Tibial artery (tissue), 4 donors: ENCODE results near the gene FUT2.
A peak's percentile ranks its signal among the peaks of the same experiment; 100 is the strongest.
"Not testable (repeated sequence)": the region's sequence is repeated elsewhere in the genome, so short reads cannot be mapped to it uniquely, and the experiment has no call there.

Source experiments
- DNase-seq, 2 donors: peaks; one replicate each; pipeline ENCODE4 v3.0.0-alpha.2; 2019
- H3K27ac ChIP-seq, 2 donors: fragments of 200-600 bp; sonication (generic) in 1 of 2; 1 replicate in 1 of 2; 2 replicates in 1 of 2; pipeline ENCODE4 v1.5.1; 2018 to 2019; ENCODE audit warnings: mild to moderate bottlenecking in 1 of 2
- H3K27me3 ChIP-seq, 2 donors: fragments of 200-600 bp; sonication (generic) in 1 of 2; one replicate each; pipeline versions ENCODE4 v1.5.1 to v1.6.0; 2016 to 2019
- H3K36me3 ChIP-seq, 3 donors: fragments of 200-600 bp; sonication (generic) in 2 of 3; one replicate each; pipeline ENCODE4 v1.5.1; 2016 to 2019; ENCODE audit warnings: mild to moderate bottlenecking in 2 of 3
- H3K4me1 ChIP-seq, 4 donors: fragments of 200-600 bp; sonication (generic) in 2 of 4; 1 replicate in 3 of 4; 2 replicates in 1 of 4; pipeline ENCODE4 v1.5.1; 2016 to 2019
- H3K4me3 ChIP-seq, 2 donors: fragments of 200-600 bp; sonication (generic) in 1 of 2; 1 replicate in 1 of 2; 2 replicates in 1 of 2; pipeline ENCODE4 v1.5.1; 2018 to 2019; ENCODE audit warnings: mild to moderate bottlenecking in 2 of 2
- H3K9me3 ChIP-seq, 3 donors: fragments of 200-600 bp; sonication (generic) in 1 of 3; one replicate each; pipeline ENCODE4 v1.5.1; 2016 to 2019
- intact Hi-C: fragments of 100-400 bp; cut with DNase I; formaldehyde crosslinking; loops from one replicate; pipeline ENCODE4 v1.15.0; 2023; ENCODE audit warnings: low total_unique reads
- TF ChIP-seq, protein P1 (sequence below), 2 experiments: fragments of 200-600 bp in 1 of 2; fragments of 450-650 bp in 1 of 2; IDR thresholded peaks; one replicate each; pipeline ENCODE4 v1.5.1; 2017 to 2019; ENCODE audit warnings: antibody characterized with exemption in 2 of 2, mild to moderate bottlenecking in 1 of 2, moderate library complexity in 1 of 2

FUT2 gene

DNA sequence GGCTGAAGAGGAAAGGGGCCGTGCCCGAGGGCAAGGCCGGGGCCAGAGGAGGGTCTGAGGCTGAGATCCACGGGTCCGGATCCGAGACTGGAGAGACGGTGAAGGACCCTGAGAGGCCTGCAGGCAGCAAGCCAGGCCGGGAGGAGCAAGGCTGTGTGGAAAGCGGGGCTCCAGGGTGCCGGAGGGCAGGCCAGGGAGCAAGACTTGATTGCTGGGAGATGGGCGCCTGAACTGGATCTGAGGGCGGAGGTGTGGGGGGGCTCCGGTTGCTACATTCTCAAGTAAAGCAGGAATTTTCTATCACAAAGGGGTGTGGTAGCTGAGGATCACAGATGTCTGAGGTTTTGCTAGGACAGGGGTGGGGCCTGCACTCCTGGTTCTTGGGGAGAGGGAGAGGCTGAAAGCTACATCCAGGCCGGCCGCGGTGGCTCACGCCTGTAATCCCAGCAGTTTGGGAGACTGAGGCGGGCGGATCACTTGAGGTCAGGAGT lies 20.0 kb downstream of the FUT2 start:
- TF ChIP-seq, protein P1, sequence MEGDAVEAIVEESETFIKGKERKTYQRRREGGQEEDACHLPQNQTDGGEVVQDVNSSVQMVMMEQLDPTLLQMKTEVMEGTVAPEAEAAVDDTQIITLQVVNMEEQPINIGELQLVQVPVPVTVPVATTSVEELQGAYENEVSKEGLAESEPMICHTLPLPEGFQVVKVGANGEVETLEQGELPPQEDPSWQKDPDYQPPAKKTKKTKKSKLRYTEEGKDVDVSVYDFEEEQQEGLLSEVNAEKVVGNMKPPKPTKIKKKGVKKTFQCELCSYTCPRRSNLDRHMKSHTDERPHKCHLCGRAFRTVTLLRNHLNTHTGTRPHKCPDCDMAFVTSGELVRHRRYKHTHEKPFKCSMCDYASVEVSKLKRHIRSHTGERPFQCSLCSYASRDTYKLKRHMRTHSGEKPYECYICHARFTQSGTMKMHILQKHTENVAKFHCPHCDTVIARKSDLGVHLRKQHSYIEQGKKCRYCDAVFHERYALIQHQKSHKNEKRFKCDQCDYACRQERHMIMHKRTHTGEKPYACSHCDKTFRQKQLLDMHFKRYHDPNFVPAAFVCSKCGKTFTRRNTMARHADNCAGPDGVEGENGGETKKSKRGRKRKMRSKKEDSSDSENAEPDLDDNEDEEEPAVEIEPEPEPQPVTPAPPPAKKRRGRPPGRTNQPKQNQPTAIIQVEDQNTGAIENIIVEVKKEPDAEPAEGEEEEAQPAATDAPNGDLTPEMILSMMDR (IDR thresholded peaks at IDR 0.05), result no peak
- peak overlapping the region in 1 of 2 donors; percentile 73 for H3K4me3 ChIP-seq
- no peaks in the 10 kb centered on the region for H3K9me3 ChIP-seq
- no peak for DNase-seq
- H3K36me3 ChIP-seq, result no peaks in the 10 kb centered on the region
- peaks cover 4 to 61% (median 49%) of the 10 kb centered on the region in 4 donors for H3K4me1 ChIP-seq
- no peaks in the 10 kb centered on the region for H3K27me3 ChIP-seq
- peak overlapping the region; percentile 74 to 82 for H3K27ac ChIP-seq
- intact Hi-C loops, result no loop called here

DNA sequence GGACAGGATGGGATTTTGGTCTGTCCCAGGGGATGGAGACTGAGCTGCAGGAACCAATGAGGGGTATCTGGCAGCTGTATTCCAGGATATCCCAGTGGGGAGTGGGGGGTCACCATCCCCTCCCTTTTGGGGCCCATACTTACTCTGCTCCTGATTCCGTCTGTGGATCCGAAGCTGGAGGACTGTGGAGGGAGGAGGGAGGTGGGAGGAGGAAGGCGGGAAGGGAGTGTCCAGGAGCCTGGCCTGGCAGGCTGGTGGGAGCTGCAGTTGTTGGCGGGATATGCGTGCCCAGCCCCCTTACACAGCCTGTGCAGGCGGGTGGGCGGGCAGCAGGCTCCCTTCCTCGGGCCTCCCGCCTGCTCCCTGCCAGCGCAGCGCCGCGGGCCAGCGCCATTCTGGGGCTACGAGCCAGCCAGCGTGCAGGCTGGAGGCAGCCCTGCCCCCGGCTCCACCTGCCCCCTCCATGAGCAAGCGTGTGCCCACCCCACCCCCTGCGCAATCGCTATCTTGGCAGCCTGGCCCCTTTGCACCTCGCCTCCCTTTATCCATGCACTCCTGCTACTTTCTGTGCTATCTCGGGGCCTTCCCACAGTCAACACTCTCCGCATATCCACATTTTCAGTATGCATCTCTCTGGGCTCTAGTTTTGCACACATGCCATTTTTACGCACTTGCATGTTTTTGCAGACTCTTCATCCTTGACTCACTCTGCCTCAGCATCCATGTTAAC lies 21.0 kb downstream of the FUT2 start:
- Histone ChIP-seq H3K9me3 (no peaks in the 10 kb centered on the region), H3K27ac (peak overlapping the region; percentile 74 to 82), H3K4me3 (peak overlapping the region; percentile 19 to 49), H3K36me3 (no peaks in the 10 kb centered on the region), H3K4me1 (peaks cover 4 to 61% (median 50%) of the 10 kb centered on the region in 4 donors), H3K27me3 (no peaks in the 10 kb centered on the region)
- DNase-seq, result peak in 1 of 2 donors; percentile 83
- intact Hi-C loops, result no loop called here
- TF ChIP-seq, protein P1 (IDR thresholded peaks at IDR 0.05), result no peak

DNA sequence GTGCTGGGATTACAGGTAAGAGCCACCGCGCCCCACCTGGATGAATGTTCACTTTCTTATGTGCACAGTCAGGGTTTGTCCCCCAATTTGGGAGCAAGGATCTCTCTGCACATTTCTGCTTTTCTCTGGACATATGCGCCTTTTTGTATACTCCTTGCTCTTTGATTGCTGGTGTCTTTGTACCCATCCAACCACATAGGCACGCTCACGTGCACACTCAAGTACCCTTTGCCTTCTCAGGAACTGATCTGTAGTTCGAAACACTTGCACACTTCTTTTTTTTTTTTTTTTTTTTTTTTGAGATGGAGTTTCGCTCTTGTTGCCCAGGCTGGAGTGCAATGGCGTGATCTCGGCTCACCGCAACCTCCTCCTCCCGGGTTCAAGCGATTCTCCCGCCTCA lies 22.3 kb downstream of the FUT2 start:
- H3K4me1 ChIP-seq, result peaks cover 4 to 60% (median 46%) of the 10 kb centered on the region in 4 donors
- H3K9me3 ChIP-seq, H3K27me3 ChIP-seq, intact Hi-C loops, H3K27ac ChIP-seq, H3K36me3 ChIP-seq, H3K4me3 ChIP-seq, DNase-seq: not testable (repeated sequence)

DNA sequence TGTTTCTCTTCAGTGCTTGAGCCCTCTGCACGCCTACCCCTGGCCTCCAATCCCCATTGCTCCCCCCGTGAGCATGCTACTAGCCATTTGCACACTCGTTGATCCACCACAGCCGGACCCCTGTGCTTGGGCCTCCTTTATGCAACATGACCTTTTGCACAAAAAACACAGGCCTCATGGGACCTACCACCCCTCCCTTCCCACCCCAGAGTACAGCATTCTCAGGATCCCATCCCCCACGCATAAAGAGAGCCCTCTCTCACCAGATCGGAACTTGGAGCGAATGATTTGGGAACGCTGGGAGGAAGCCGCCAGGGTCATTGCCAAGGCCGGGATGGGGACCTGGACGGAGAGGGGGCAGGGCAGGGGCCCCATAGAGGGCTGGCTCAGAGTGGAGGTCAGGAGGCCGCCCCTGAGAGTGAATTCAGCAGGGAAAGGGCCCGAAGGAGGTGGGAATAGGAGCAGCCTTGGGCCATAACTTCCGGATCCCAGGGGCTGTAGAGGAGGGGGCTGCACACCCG lies 23.0 kb downstream of the FUT2 start:
- TF ChIP-seq, protein P1 (IDR thresholded peaks at IDR 0.05), result no peak
- no peak for DNase-seq
- H3K9me3 ChIP-seq, result no peaks in the 10 kb centered on the region
- H3K36me3 ChIP-seq, result no peaks in the 10 kb centered on the region
- H3K4me1 ChIP-seq, result peaks cover 4 to 54% (median 40%) of the 10 kb centered on the region in 4 donors
- no peaks in the 10 kb centered on the region for H3K27me3 ChIP-seq
- H3K4me3 ChIP-seq, result no peak overlapping the region
- H3K27ac ChIP-seq, result no peak overlapping the region
- intact Hi-C loops, result no loop called here

DNA sequence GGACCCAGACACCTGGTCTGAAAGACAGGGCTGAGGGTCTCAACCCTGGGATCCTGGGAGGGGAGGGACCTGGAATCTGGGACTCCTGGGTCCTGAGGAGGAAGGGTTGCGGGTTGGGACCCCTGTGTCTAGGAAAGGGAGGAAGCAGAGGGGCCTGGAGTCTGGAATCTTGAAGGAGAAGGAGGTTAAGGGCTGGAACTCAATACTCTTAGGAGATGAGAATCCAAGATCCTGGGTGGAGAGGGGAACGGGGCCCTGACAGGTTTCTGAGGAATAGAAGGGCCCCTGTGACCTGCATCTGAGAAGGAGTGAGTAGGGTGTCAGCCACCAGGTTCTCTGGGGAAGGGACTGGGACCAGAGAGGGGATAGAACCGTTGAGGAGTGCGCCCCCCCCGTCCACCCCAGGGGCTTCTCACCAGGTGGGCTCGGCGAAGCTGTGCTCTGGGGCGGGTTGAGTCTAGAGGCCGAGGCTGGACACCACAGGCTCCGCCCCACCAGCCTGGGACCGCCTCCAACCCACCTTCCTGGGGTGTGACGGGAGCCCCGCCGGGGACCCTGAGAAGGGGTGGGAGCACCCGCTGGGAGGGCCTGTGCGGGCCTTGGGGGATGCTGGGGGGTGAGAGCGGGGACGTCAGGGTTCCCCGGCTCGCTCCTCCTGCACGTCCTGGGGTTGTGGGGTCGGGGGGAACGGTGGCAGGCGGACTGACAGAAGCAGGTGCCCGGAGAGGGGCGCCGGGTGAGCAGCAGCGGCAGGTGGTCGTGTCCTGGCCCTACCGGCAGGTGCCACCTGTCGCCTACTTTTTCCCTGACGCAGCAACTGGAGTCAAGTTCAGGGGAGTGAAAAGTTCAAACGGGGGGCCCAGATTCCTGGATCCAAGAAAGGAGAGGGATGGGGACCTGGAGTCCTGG lies 23.7 kb downstream of the FUT2 start, which contains the start of gene MAMSTR:
Gene MAMSTR (minus strand): TSS at position 463 of the 909 bp plus-strand sequence. CDS start 694 bp downstream, outside the sequence.
- peaks cover 0 to 54% (median 40%) of the 10 kb centered on the region in 4 donors for H3K4me1 ChIP-seq
- no peak for DNase-seq
- no peaks in the 10 kb centered on the region for H3K27me3 ChIP-seq
- TF ChIP-seq, protein P1 (IDR thresholded peaks at IDR 0.05), result no peak
- no peaks in the 10 kb centered on the region for H3K36me3 ChIP-seq
- H3K4me3 ChIP-seq, result peak within 1 kb of the TSS; percentile 54 to 57
- peak within 1 kb of the TSS; percentile 82 to 91 for H3K27ac ChIP-seq
- no peaks in the 10 kb centered on the region for H3K9me3 ChIP-seq
- intact Hi-C loops, result no loop called here
